ENCODE results near the gene GIMAP1.

GIMAP1 gene

GRCh38 chr7:150722431-150722931 is 6.1 kb downstream of the GIMAP1 start:
- no peak for DNase-seq (ENCODE audit: low read depth, low spot score)

GRCh38 chr7:150723467-150723866 is 7.1 kb downstream of the GIMAP1 start:
- no peak for DNase-seq (ENCODE audit: low read depth, low spot score)

GRCh38 chr7:150727381-150727780 is 11.0 kb downstream of the GIMAP1 start:
- no peak for DNase-seq (ENCODE audit: low read depth, low spot score)

- DNase-seq (ENCODE audit: low read depth, low spot score), result no peak
These were observed 11.6 kb downstream of the GIMAP1 start for GRCh38 chr7:150728011-150728410.

GRCh38 chr7:150728609-150729008 is 12.2 kb downstream of the GIMAP1 start:
- DNase-seq (ENCODE audit: low read depth, low spot score), result no peak

- no peak for DNase-seq (ENCODE audit: low read depth, low spot score)
These were observed 15.5 kb downstream of the GIMAP1 start for GRCh38 chr7:150731916-150732315.

GRCh38 chr7:150732786-150733481 is 16.5 kb downstream of the GIMAP1 start:
- DNase-seq (ENCODE audit: low read depth, low spot score), result no peak

- DNase-seq (ENCODE audit: low read depth, low spot score), result no peak
These were observed 17.2 kb downstream of the GIMAP1 start for GRCh38 chr7:150733482-150734095.

- DNase-seq (ENCODE audit: low read depth, low spot score), result no peak
These were observed 17.8 kb downstream of the GIMAP1 start for GRCh38 chr7:150734254-150734653.

GRCh38 chr7:150735596-150736358 is 19.4 kb downstream of the GIMAP1 start:
- no peak for DNase-seq (ENCODE audit: low read depth, low spot score)

- no peak for DNase-seq (ENCODE audit: low read depth, low spot score)
These were observed 20.5 kb downstream of the GIMAP1 start for GRCh38 chr7:150736864-150737263.

- no peak for DNase-seq (ENCODE audit: low read depth, low spot score)
These were observed 21.0 kb downstream of the GIMAP1 start, which contains the start of gene GIMAP5 for GRCh38 chr7:150737265-150738055. TSS of gene GIMAP5 (plus strand) at chr7:150737418. CDS start at chr7:150740885, 3,467 bp downstream.

- DNase-seq (ENCODE audit: low read depth, low spot score), result no peak
These were observed 21.7 kb downstream of the GIMAP1 start for GRCh38 chr7:150738092-150738491.

- DNase-seq (ENCODE audit: low read depth, low spot score), result no peak
These were observed 22.2 kb downstream of the GIMAP1 start for GRCh38 chr7:150738591-150739001.

- DNase-seq (ENCODE audit: low read depth, low spot score), result no peak
These were observed 22.6 kb downstream of the GIMAP1 start for GRCh38 chr7:150739033-150739432.

- DNase-seq (ENCODE audit: low read depth, low spot score), result no peak
These were observed 23.6 kb downstream of the GIMAP1 start for GRCh38 chr7:150740053-150740452.

- DNase-seq (ENCODE audit: low read depth, low spot score), result no peak
These were observed 26.0 kb downstream of the GIMAP1 start for GRCh38 chr7:150742286-150742968.

GRCh38 chr7:150744041-150744656 is 27.7 kb downstream of the GIMAP1 start:
- DNase-seq (ENCODE audit: low read depth, low spot score), result no peak

- no peak for DNase-seq (ENCODE audit: low read depth, low spot score)
These were observed 28.7 kb downstream of the GIMAP1 start for GRCh38 chr7:150745086-150745485.

GRCh38 chr7:150745876-150746275 is 29.5 kb downstream of the GIMAP1 start:
- no peak for DNase-seq (ENCODE audit: low read depth, low spot score)

- DNase-seq (ENCODE audit: low read depth, low spot score), result no peak
These were observed 30.5 kb downstream of the GIMAP1 start for GRCh38 chr7:150746921-150747320.

All from smooth muscle cell of the brain vasculature (primary cell).